SK-N-MC (cell line): ENCODE results near the gene SYS1.

ENCODE experiments used
- EZH2 ChIP-seq: fragments of 200-600 bp; sonication (generic); IDR thresholded peaks from one replicate; pipeline ENCODE4 v1.6.1; 2017; ENCODE audit warnings: antibody characterized with exemption
- POLR2AphosphoS5 ChIP-seq: IDR thresholded peaks from 2 replicates; pipeline ENCODE4 v1.6.1; 2012; ENCODE audit warnings: mild to moderate bottlenecking, low read depth, low read length, borderline replicate concordance

DNA sequence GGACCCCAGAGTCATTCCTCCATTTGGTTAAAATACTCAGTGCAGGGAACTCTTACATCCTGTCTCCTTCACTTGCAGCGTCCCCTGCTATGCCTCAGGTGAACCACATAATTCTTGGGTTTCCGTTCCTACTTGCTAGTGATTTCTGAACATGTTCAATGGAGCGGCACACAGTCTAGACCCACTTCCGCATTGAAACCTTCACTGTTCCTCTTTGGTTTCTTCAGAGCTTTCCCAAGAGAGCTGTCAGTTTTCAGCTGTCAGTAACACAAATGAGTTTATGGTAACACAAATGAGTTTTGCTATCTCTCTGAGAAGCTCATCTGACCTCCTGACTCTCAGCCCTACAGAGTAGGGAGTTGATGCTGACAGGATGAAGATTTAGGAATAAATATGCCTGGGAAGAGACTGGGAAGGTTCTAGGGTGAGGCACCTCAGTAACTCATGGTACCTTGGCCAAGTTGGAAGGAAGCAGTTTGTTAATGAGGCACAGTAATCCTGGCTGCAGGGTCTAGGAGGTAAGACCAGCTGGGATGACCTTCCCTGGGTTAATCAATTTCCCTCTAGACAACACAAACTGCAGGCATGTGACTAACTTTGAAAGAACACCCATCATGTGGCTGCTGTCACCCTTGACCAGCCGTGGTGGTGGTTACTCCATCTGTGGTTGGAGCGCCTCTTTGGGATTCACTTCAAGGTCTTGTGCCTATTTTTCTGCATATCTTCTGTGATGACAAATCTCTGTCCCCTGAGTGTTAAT is 5.4 kb downstream of the SYS1 start:
- TF ChIP-seq POLR2AphosphoS5 = no peak
- TF ChIP-seq EZH2 = no peak
